ENCODE measurements around the gene SPATA33. TPM values are rescaled to one million over a fixed set of nuclear protein-coding genes. Genes with fewer than 3 reads are reported as not detected.
"Not testable (repeated sequence)": the region's sequence is repeated elsewhere in the genome, so short reads cannot be mapped to it uniquely, and the experiment has no call there.

Gene SPATA33
- total RNA-seq, 4 donors from 2014 or later: 1.2 to 2.7 (median 2.1) TPM

- H3K4me1 ChIP-seq: peaks cover 11 to 14% of the 10 kb centered on the region in 2 donors
- DNase-seq (no peak), ATAC-seq (no peak)
- no peak overlapping the region for H3K4me3 ChIP-seq
- in situ Hi-C loops (cut with MboI; ENCODE audit: low sequenced_read_pairs in 4 of 4): no loop called here
- no peak for TF ChIP-seq POLR2A (IDR thresholded peaks at IDR 0.05)
- TF ChIP-seq CTCF (IDR thresholded peaks at IDR 0.05 in 4 of 5, conservative IDR thresholded peaks at IDR 0.05 in 1 of 5): no peak
- no peak overlapping the region for H3K27ac ChIP-seq
- H3K36me3 ChIP-seq: peaks cover 0 to 56% of the 10 kb centered on the region in 2 donors
- H3K27me3 ChIP-seq: no peaks in the 10 kb centered on the region
- intact Hi-C loops (cut with DNase I; ENCODE audit: low total_unique reads): no loop called here
- no peaks in the 10 kb centered on the region for H3K9me3 ChIP-seq
These were observed 33.8 kb downstream of the SPATA33 start for GRCh38 chr16:89691231-89691985.

DNA sequence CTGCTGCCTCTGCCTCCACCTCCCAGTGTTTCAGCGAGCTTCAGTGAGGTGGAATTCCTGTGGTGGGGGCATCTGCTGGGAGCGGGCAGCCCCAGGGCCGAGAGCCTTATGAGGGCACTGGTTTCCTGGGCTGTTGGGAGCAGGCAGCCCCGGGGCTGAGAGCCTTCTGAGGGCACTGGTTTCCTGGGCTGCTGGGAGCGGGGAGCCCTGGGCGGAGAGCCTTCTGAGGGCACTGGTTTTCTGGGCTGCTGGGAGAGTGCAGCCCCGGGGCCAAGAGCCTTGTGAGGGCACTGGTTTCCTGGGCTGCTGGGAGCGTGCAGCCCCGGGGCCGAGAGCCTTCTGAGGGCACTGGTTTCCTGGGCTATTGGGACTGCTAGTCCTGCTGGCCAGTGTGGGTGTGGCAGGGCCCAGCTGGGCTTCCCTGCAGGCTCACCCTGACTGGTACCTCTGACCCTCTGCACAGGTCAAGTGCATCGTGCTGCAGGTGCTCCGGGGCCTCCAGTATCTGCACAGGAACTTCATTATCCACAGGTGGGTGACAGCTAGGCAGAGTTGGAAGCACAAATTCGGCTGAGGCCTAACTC is 34.4 kb downstream of the SPATA33 start:
- intact Hi-C loops (cut with DNase I; ENCODE audit: low total_unique reads): no loop called here
- ATAC-seq (no peak), DNase-seq (no peak)
- TF ChIP-seq POLR2A (IDR thresholded peaks at IDR 0.05): no peak
- TF ChIP-seq CTCF (IDR thresholded peaks at IDR 0.05 in 4 of 5, conservative IDR thresholded peaks at IDR 0.05 in 1 of 5): no peak
- Histone ChIP-seq H3K36me3 (peaks cover 0 to 56% of the 10 kb centered on the region in 2 donors), H3K9me3 (no peaks in the 10 kb centered on the region), H3K27me3 (no peaks in the 10 kb centered on the region), H3K4me3 (no peak overlapping the region), H3K27ac (no peak overlapping the region), H3K4me1 (peaks cover 11 to 13% of the 10 kb centered on the region in 2 donors)
- in situ Hi-C loops (cut with MboI; ENCODE audit: low sequenced_read_pairs in 4 of 4): no loop called here

GRCh38 chr16:89693289-89693731 is 35.7 kb downstream of the SPATA33 start:
- Histone ChIP-seq H3K27me3 (no peaks in the 10 kb centered on the region), H3K4me1 (peaks cover 0 to 5% of the 10 kb centered on the region in 2 donors), H3K27ac (no peak overlapping the region), H3K36me3 (peaks cover 0 to 56% of the 10 kb centered on the region in 2 donors), H3K4me3 (no peak overlapping the region), H3K9me3 (no peaks in the 10 kb centered on the region)
- ATAC-seq (no peak), DNase-seq (no peak)
- intact Hi-C loops (cut with DNase I; ENCODE audit: low total_unique reads) (no loop called here), in situ Hi-C loops (cut with MboI; ENCODE audit: low sequenced_read_pairs in 4 of 4) (no loop called here)
- TF ChIP-seq CTCF (IDR thresholded peaks at IDR 0.05 in 4 of 5, conservative IDR thresholded peaks at IDR 0.05 in 1 of 5): no peak
- no peak for TF ChIP-seq POLR2A (IDR thresholded peaks at IDR 0.05)

DNA sequence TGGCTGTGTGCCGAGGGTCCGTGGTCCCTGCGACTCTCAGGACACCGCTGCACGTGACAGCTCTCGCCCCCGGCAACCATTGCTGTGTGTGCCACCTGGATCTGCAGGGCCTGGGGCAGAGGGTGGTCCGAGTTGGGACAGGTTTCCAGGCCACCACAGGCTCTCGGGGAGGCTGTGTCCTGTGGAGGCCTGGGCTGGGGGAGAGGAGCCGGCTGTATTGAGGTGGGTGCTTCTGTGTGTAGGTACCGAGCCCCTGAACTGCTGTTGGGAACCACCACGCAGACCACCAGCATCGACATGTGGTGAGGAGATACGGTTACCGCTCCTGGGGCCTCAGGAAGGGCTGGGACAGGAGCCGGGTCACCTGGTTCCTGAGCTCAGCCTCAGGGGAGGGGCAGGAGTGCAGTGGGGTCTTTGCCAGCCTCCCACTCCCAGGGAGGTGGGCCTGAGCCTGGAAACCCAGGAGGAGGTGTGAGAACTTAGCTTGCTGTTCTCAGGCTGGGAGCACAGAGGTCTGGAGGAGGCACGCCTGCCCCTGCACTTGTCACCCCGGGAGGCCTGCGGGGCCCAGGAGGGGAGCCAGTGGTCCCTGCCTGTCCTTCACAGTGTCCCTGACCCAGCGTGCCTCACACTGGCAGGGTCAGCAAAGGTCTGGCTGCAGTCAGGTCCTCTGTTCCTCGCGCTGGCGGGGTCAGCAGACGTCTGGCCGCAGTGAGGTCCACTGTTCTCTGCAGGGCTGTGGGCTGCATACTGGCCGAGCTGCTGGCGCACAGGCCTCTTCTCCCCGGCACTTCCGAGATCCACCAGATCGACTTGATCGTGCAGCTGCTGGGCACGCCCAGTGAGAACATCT is 36.5 kb downstream of the SPATA33 start:
- in situ Hi-C loops (cut with MboI; ENCODE audit: low sequenced_read_pairs in 4 of 4) (no loop called here), intact Hi-C loops (cut with DNase I; ENCODE audit: low total_unique reads) (no loop called here)
- Histone ChIP-seq H3K36me3 (peaks cover 0 to 56% of the 10 kb centered on the region in 2 donors), H3K27me3 (no peaks in the 10 kb centered on the region), H3K4me1 (no peaks in the 10 kb centered on the region), H3K9me3 (no peaks in the 10 kb centered on the region), H3K4me3 (no peak overlapping the region), H3K27ac (no peak overlapping the region)
- no peak for TF ChIP-seq POLR2A (IDR thresholded peaks at IDR 0.05)
- ATAC-seq (no peak), DNase-seq (no peak)

DNA sequence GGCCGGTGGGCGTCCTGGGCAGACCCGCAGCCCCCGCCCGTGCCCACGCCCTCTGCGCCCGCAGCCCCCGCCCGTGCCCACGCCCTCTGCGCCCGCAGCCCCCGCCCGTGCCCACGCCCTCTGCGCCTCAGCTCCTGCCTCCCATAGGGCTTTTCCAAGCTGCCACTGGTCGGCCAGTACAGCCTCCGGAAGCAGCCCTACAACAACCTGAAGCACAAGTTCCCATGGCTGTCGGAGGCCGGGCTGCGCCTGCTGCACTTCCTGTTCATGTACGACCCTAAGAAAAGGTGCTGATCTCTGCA is 37.1 kb downstream of the SPATA33 start:
- intact Hi-C loops (cut with DNase I; ENCODE audit: low total_unique reads); H3K27me3 ChIP-seq; ATAC-seq; in situ Hi-C loops (cut with MboI; ENCODE audit: low sequenced_read_pairs in 4 of 4); H3K27ac ChIP-seq; H3K4me3 ChIP-seq; H3K9me3 ChIP-seq; H3K4me1 ChIP-seq: not testable (repeated sequence)
- peaks cover 0 to 56% of the 10 kb centered on the region in 2 donors for H3K36me3 ChIP-seq
- DNase-seq: peak in 1 of 2 donors; percentile 4
